HuH-7 (cell line): ENCODE results near the gene PINK1.
A peak's percentile ranks its signal among the peaks of the same experiment; 100 is the strongest.

Source experiments
- DNase-seq: peaks from one replicate; pipeline ENCODE4 v3.0.0; 2011; ENCODE audit warnings: low spot score

The PINK1 gene

GRCh38 chr1:20682571-20683236 is 49.4 kb downstream of the PINK1 start:
- DNase-seq, result no peak

GRCh38 chr1:20683614-20684013 is 50.4 kb downstream of the PINK1 start:
- no peak for DNase-seq

- DNase-seq, result no peak
Observed at GRCh38 chr1:20684050-20684620, 50.9 kb downstream of the PINK1 start.

- no peak for DNase-seq
Observed at GRCh38 chr1:20684651-20685050, 51.4 kb downstream of the PINK1 start.

- DNase-seq, result no peak
Observed at GRCh38 chr1:20685099-20685662, 51.9 kb downstream of the PINK1 start.

GRCh38 chr1:20685741-20686140 is 52.5 kb downstream of the PINK1 start:
- no peak for DNase-seq

- DNase-seq, result no peak
Observed at GRCh38 chr1:20686883-20687725, 53.8 kb downstream of the PINK1 start.

- DNase-seq, result no peak
Observed at GRCh38 chr1:20689645-20690056, 56.4 kb downstream of the PINK1 start.

- no peak for DNase-seq
Observed at GRCh38 chr1:20691872-20692271, 58.6 kb downstream of the PINK1 start.

GRCh38 chr1:20693623-20694022 is 60.4 kb downstream of the PINK1 start:
- DNase-seq, result no peak

GRCh38 chr1:20695515-20695914 is 62.3 kb downstream of the PINK1 start:
- no peak for DNase-seq

- peak; percentile 90 for DNase-seq
Observed at GRCh38 chr1:20696397-20697333, 63.4 kb downstream of the PINK1 start.

GRCh38 chr1:20697563-20697962 is 64.3 kb downstream of the PINK1 start:
- DNase-seq, result no peak

GRCh38 chr1:20698195-20698910 is 65.1 kb downstream of the PINK1 start:
- DNase-seq, result no peak

GRCh38 chr1:20699558-20699957 is 66.3 kb downstream of the PINK1 start:
- DNase-seq, result no peak

- no peak for DNase-seq
Observed at GRCh38 chr1:20700636-20701215, 67.5 kb downstream of the PINK1 start.
